ENCODE measurements around the gene SPEM1. TPM values are rescaled to one million over a fixed set of nuclear protein-coding genes. Genes with fewer than 3 reads are reported as not detected.

The SPEM1 gene
- total RNA-seq, 1 donor from 2014 or later, result not detected

DNA sequence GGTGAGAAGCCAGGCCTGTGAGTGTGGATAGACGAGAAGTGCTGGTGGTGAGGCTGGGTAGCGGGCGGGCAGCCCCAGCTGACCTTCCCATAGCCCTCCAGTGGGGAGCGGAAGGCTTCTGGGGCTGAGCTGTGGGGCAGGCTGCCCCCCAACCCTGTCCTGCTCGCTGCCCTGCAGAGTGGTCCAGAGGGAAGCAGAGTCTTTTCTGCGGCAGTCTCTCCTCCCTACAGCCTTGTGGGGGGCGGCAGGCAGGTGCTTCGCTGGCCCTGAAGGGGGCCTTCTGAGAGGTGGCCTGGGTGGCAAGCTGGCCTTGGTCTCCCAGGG, 8.7 kb upstream of the SPEM1 start:
- Histone ChIP-seq H3K4me3 (no peak overlapping the region), H3K4me1 (no peaks in the 10 kb centered on the region), H3K36me3 (no peaks in the 10 kb centered on the region), H3K9me3 (no peaks in the 10 kb centered on the region), H3K27ac (no peak overlapping the region), H3K27me3 (no peaks in the 10 kb centered on the region)
- TF ChIP-seq, protein P1, sequence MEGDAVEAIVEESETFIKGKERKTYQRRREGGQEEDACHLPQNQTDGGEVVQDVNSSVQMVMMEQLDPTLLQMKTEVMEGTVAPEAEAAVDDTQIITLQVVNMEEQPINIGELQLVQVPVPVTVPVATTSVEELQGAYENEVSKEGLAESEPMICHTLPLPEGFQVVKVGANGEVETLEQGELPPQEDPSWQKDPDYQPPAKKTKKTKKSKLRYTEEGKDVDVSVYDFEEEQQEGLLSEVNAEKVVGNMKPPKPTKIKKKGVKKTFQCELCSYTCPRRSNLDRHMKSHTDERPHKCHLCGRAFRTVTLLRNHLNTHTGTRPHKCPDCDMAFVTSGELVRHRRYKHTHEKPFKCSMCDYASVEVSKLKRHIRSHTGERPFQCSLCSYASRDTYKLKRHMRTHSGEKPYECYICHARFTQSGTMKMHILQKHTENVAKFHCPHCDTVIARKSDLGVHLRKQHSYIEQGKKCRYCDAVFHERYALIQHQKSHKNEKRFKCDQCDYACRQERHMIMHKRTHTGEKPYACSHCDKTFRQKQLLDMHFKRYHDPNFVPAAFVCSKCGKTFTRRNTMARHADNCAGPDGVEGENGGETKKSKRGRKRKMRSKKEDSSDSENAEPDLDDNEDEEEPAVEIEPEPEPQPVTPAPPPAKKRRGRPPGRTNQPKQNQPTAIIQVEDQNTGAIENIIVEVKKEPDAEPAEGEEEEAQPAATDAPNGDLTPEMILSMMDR (IDR thresholded peaks at IDR 0.05), result no peak
- DNase-seq, result no peak
- ATAC-seq, result no peak
- intact Hi-C loops (cut with DNase I), result no loop called here

DNA sequence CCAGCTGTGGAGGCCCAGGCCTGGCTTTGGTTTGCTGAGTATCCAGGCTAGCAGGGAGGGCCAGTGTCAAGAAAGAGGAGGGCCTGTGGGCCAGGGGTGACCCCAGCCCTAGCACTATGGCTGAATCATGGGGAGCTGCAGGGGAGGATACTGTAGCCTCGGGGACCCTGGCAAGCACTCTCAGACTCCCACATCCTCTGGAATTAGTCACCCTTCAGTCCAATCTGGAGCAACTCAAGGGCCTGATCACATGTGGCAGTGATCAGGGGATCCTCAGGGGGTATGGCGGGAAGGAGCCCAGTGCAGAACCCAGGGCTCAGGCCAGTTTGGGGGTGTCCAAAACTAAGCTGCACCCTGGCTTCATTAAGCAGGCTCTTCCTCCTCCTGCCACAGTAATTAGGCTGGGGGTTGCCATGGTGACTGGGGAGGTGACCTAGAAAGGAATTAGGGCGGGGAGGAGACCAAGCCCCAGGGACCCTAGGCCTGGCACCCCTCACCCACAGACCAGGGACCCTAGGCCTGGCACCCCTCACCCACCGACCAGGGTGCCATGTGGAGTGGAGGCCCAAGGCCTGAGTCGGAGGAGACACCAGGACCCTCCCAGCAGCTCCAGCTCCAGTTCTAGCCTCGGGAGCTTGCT, 6.7 kb upstream of the SPEM1 start:
- H3K27ac ChIP-seq, result no peak overlapping the region
- no peaks in the 10 kb centered on the region for H3K27me3 ChIP-seq
- TF ChIP-seq, protein P1 (IDR thresholded peaks at IDR 0.05), result no peak
- H3K9me3 ChIP-seq, result no peaks in the 10 kb centered on the region
- no peaks in the 10 kb centered on the region for H3K4me1 ChIP-seq
- ATAC-seq (no peak), DNase-seq (no peak)
- no peak overlapping the region for H3K4me3 ChIP-seq
- intact Hi-C loops (cut with DNase I), result no loop called here
- no peaks in the 10 kb centered on the region for H3K36me3 ChIP-seq

DNA sequence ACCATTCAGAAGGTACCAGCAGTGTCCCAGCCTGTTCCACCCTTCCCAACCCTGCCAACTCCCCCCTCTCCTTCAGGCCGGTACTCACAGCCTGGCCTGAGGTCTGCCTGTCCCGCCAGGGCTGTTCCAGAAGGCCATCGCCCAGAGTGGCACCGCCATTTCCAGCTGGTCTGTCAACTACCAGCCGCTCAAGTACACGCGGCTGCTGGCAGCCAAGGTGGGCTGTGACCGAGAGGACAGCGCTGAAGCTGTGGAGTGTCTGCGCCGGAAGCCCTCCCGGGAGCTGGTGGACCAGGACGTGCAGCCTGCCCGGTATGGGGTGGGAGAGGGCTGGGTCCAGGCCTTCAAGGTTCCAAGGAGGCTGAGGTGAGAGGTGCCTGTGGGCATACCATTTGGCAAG, 5.3 kb upstream of the SPEM1 start:
- DNase-seq, result no peak

DNA sequence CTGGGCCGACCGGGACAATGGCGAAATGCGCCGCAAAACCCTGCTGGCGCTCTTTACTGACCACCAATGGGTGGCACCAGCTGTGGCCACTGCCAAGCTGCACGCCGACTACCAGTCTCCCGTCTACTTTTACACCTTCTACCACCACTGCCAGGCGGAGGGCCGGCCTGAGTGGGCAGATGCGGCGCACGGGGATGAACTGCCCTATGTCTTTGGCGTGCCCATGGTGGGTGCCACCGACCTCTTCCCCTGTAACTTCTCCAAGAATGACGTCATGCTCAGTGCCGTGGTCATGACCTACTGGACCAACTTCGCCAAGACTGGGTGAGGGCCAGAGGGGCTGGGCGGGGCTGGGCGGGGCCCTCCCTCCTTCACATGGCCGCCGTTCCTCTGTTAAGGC, 4.3 kb upstream of the SPEM1 start:
- no peaks in the 10 kb centered on the region for H3K36me3 ChIP-seq
- no peaks in the 10 kb centered on the region for H3K9me3 ChIP-seq
- H3K4me3 ChIP-seq, result no peak overlapping the region
- no peaks in the 10 kb centered on the region for H3K4me1 ChIP-seq
- no peak for ATAC-seq
- no peak for DNase-seq
- TF ChIP-seq, protein P1 (IDR thresholded peaks at IDR 0.05), result no peak
- intact Hi-C loops (cut with DNase I), result no loop called here
- no peaks in the 10 kb centered on the region for H3K27me3 ChIP-seq
- H3K27ac ChIP-seq, result no peak overlapping the region

More for the DNA sequence above, 5.3 kb upstream of the SPEM1 start:
- TF ChIP-seq, protein P1 (IDR thresholded peaks at IDR 0.05), result no peak
- H3K4me1 ChIP-seq, result no peaks in the 10 kb centered on the region
- H3K4me3 ChIP-seq, result no peak overlapping the region
- intact Hi-C loops (cut with DNase I), result no loop called here
- no peaks in the 10 kb centered on the region for H3K27me3 ChIP-seq
- no peak overlapping the region for H3K27ac ChIP-seq
- no peaks in the 10 kb centered on the region for H3K36me3 ChIP-seq
- H3K9me3 ChIP-seq, result no peaks in the 10 kb centered on the region
- no peak for ATAC-seq

DNA sequence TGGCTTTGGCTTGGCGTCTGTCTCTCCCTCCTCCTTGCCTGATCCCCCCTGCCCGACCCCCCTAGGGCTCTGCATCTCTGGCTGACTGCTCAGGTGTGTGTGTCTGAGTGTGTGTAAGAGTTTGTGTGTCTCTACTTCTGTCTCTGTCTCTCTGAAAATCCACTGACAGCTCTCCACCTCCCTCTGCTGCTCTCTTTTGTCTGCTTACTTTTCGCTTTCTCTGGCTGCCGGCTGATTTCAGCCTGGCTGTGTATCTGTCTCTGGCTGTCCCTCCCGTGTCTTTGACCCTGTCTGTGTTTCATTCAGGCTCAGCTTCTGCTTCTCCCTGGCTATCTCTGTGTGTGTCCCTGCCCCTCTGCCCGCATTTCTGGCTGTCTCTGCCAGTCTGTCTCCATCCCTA, 3.8 kb upstream of the SPEM1 start:
- Histone ChIP-seq H3K4me1 (no peaks in the 10 kb centered on the region), H3K9me3 (no peaks in the 10 kb centered on the region), H3K27ac (no peak overlapping the region), H3K4me3 (no peak overlapping the region), H3K27me3 (no peaks in the 10 kb centered on the region), H3K36me3 (no peaks in the 10 kb centered on the region)
- ATAC-seq (no peak), DNase-seq (no peak)
- intact Hi-C loops (cut with DNase I), result no loop called here
- TF ChIP-seq, protein P1 (IDR thresholded peaks at IDR 0.05), result no peak
